Parathyroid adenoma (tissue), 2 donors: ENCODE measurements around the gene KLF6.

Experiments
- H2AFZ ChIP-seq: fragments of 300-600 bp; sonication (generic); one replicate; pipeline ENCODE4 v1.7.0; 2017; ENCODE audit warnings: antibody characterized with exemption, mild to moderate bottlenecking
- H3K27ac ChIP-seq: fragments of 300-600 bp; sonication (generic); one replicate; pipeline ENCODE4 v1.7.0; 2017
- H3K27me3 ChIP-seq: fragments of 300-600 bp; sonication (generic); one replicate; pipeline ENCODE4 v1.7.0; 2017; ENCODE audit warnings: low read length; ENCODE audit not compliant: control insufficient read depth, insufficient read depth
- H3K36me3 ChIP-seq: fragments of 300-600 bp; sonication (generic); one replicate; pipeline ENCODE4 v1.7.0; 2017; ENCODE audit warnings: low read length; ENCODE audit not compliant: control insufficient read depth, insufficient read depth
- H3K4me1 ChIP-seq: fragments of 300-600 bp; sonication (generic); one replicate; pipeline ENCODE4 v1.7.0; 2017; ENCODE audit warnings: control low read depth
- H3K4me2 ChIP-seq: fragments of 300-600 bp; sonication (generic); one replicate; pipeline ENCODE4 v1.7.0; 2017; ENCODE audit warnings: low read length
- H3K4me3 ChIP-seq: fragments of 300-600 bp; sonication (generic); one replicate; pipeline ENCODE4 v1.7.0; 2017; ENCODE audit warnings: low read depth, low read length
- H3K79me2 ChIP-seq: fragments of 300-600 bp; sonication (generic); one replicate; pipeline ENCODE4 v1.7.0; 2017; ENCODE audit warnings: control low read depth
- H3K9ac ChIP-seq: fragments of 300-600 bp; sonication (generic); one replicate; pipeline ENCODE4 v1.7.0; 2017; ENCODE audit warnings: mild to moderate bottlenecking
- H3K9me3 ChIP-seq: fragments of 300-600 bp; sonication (generic); one replicate; pipeline ENCODE4 v1.7.0; 2017; ENCODE audit warnings: low read length; ENCODE audit not compliant: control insufficient read depth
- CTCF ChIP-seq: fragments of 300-600 bp; sonication (generic); IDR thresholded peaks from one replicate; pipeline ENCODE4 v1.7.0; 2017; ENCODE audit warnings: antibody characterized with exemption, mild to moderate bottlenecking
- donor health status: primary hyperparathyroidism.

The KLF6 gene

GRCh38 chr10:3802526-3803265, 17.7 kb upstream of the KLF6 start:
- Histone ChIP-seq H3K4me1 (no peaks in the 10 kb centered on the region), H3K27ac (no peak overlapping the region), H3K9ac (no peak overlapping the region)

GRCh38 chr10:3801558-3802192, 16.7 kb upstream of the KLF6 start:
- no peaks in the 10 kb centered on the region for H3K4me1 ChIP-seq
- no peak overlapping the region for H2AFZ ChIP-seq
- H3K4me3 ChIP-seq, result no peak overlapping the region
- H3K27me3 ChIP-seq, result no peaks in the 10 kb centered on the region
- H3K79me2 ChIP-seq, result no peaks in the 10 kb centered on the region
- H3K9ac ChIP-seq, result no peak overlapping the region
- no peak for TF ChIP-seq CTCF
- H3K9me3 ChIP-seq, result no peaks in the 10 kb centered on the region
- no peaks in the 10 kb centered on the region for H3K36me3 ChIP-seq
- no peak overlapping the region for H3K4me2 ChIP-seq
- no peak overlapping the region for H3K27ac ChIP-seq

More at GRCh38 chr10:3802526-3803265, 17.7 kb upstream of the KLF6 start:
- no peaks in the 10 kb centered on the region for H3K79me2 ChIP-seq
- H3K9me3 ChIP-seq, result no peaks in the 10 kb centered on the region
- H3K4me3 ChIP-seq, result no peak overlapping the region
- H3K36me3 ChIP-seq, result no peaks in the 10 kb centered on the region
- no peak overlapping the region for H3K4me2 ChIP-seq
- TF ChIP-seq CTCF, result no peak
- no peaks in the 10 kb centered on the region for H3K27me3 ChIP-seq
- no peak overlapping the region for H2AFZ ChIP-seq

GRCh38 chr10:3800586-3800985, 15.6 kb upstream of the KLF6 start:
- H3K79me2 ChIP-seq, result no peaks in the 10 kb centered on the region
- no peaks in the 10 kb centered on the region for H3K27me3 ChIP-seq
- H3K4me1 ChIP-seq, result no peaks in the 10 kb centered on the region
- no peak overlapping the region for H3K4me3 ChIP-seq
- no peak for TF ChIP-seq CTCF
- H3K36me3 ChIP-seq, result no peaks in the 10 kb centered on the region
- H3K4me2 ChIP-seq, result no peak overlapping the region
- no peak overlapping the region for H2AFZ ChIP-seq
- no peaks in the 10 kb centered on the region for H3K9me3 ChIP-seq
- H3K27ac ChIP-seq, result no peak overlapping the region
- H3K9ac ChIP-seq, result no peak overlapping the region

- Histone ChIP-seq H3K36me3 (no peaks in the 10 kb centered on the region), H3K4me1 (no peaks in the 10 kb centered on the region)
These were observed 12.7 kb upstream of the KLF6 start for GRCh38 chr10:3797750-3798149.

More at GRCh38 chr10:3797750-3798149, 12.7 kb upstream of the KLF6 start:
- H3K4me2 ChIP-seq, result no peak overlapping the region
- no peak overlapping the region for H2AFZ ChIP-seq
- no peak overlapping the region for H3K27ac ChIP-seq
- H3K79me2 ChIP-seq, result no peaks in the 10 kb centered on the region
- TF ChIP-seq CTCF, result no peak
- no peak overlapping the region for H3K9ac ChIP-seq
- H3K9me3 ChIP-seq, result no peaks in the 10 kb centered on the region
- H3K27me3 ChIP-seq, result no peaks in the 10 kb centered on the region
- no peak overlapping the region for H3K4me3 ChIP-seq
